VCaP (cell line): ENCODE data around the gene UBE2S.

Experiments used
- H3K27ac ChIP-seq: fragments of 450-650 bp; 2 replicates; pipeline ENCODE4 v1.5.1; 2017
- TF ChIP-seq, protein P1 (sequence below): fragments of 450-650 bp; conservative IDR thresholded peaks from 2 replicates; pipeline ENCODE4 v1.5.1; 2017; ENCODE audit warnings: mild to moderate bottlenecking, moderate library complexity

UBE2S gene

DNA sequence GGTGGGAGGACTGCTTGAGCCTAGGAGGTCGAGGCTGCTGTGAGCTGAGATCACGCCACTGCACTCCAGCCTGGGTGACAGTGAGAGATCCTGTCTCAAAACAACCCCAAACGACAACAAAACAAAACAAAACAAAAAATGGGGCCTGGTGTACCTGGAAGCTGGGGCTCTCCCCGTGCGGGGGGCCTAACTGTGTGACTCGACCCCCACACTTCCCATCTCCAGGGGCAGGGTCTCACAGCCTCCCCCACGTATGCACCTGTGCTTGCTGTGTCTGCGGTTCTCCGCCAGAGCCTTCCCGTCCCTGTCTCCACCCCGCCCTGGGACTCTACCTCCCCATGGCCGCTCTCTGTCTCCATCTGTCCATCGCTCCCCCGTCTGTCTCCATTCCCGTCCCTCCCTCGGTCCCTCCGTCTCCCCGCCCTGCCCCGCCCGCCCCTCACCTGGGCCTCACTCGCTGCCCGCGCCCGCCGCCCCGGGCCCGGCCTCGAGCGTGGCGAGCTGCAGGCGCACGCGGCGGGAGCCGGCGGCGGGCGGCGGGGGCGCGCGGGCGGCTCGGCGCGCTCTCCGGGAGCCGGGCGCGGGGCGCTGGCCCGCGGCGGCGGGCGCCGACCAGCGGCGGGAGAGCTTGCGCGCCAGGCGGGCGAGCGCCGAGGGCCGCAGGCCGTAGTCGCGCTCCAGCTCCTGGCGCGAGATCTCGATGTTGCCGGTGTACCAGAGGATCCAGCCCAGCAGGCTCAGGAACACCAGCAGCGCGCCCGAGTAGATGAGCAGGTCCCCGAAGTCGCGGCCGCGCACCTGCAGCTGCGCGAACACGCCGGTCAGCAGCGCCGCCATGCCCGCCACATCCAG lies 24.1 kb downstream of the UBE2S start:
- TF ChIP-seq, protein P1, sequence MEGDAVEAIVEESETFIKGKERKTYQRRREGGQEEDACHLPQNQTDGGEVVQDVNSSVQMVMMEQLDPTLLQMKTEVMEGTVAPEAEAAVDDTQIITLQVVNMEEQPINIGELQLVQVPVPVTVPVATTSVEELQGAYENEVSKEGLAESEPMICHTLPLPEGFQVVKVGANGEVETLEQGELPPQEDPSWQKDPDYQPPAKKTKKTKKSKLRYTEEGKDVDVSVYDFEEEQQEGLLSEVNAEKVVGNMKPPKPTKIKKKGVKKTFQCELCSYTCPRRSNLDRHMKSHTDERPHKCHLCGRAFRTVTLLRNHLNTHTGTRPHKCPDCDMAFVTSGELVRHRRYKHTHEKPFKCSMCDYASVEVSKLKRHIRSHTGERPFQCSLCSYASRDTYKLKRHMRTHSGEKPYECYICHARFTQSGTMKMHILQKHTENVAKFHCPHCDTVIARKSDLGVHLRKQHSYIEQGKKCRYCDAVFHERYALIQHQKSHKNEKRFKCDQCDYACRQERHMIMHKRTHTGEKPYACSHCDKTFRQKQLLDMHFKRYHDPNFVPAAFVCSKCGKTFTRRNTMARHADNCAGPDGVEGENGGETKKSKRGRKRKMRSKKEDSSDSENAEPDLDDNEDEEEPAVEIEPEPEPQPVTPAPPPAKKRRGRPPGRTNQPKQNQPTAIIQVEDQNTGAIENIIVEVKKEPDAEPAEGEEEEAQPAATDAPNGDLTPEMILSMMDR = peak; percentile 49
- H3K27ac ChIP-seq = peak overlapping the region; percentile 96

DNA sequence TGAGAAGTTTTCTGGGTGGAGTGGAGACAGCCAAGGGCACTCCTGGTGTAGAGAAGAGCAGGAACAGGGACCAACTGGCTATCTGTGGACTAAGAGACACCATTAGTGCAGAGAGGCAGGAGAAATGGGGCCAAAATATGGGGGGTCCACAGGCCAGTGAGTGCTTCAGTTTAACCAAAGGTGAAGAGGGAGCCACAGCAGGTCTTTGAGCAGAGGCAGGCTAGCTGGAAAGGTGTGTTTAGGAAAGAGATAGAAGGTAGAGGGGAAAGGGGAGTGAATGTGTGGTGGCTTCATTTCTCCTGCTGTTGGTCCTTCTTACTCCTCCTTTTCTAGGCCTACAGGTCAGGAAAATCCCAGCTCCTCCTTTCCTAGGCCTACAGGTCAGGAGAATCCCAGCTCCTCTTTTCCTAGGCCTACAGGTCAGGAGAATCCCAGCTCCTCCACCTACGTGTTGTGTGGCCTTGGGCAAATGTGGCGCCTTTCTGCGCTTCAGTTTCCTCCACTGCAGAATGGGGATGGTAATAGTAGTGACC lies 25.0 kb downstream of the UBE2S start:
- peak overlapping the region; percentile 96 for H3K27ac ChIP-seq
- TF ChIP-seq, protein P1 = no peak

DNA sequence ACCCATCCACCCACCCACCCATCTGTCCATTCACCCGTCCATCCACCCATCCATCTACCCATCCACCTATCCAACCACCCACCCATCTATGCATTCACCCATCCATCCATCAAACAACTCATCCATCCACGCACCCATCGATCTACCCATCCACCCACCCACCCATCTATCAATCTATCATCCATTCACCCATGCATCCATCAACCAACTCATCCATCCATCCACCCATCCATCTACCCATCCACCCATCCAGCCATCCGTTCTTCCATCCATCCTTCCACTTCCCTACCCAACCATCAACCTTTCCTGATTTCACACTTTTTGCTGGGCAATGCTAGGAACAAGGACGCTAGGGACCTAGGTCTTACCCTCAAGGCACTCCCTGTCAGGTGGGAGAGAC lies 25.6 kb downstream of the UBE2S start:
- TF ChIP-seq, protein P1 = no peak

DNA sequence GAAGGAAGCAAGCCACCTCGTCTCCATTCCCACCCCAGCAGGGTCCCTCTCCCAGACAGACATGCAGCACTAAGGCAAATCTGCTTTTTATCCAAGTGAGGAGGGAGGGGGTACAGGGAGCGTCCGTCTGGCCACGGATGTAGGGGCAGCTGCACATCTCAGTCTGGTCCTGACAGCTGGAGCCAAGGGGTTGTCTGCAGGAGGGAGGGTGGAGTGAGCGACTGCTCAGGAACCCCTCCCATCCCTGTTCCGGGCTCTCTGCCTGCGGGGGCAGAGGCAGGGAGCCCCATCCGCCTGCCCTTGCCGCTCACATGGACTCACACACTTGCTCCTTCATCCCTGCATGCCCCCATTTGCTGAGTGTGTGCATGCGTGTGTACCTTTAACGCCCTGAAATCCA lies 28.4 kb downstream of the UBE2S start:
- no peak overlapping the region for H3K27ac ChIP-seq
- TF ChIP-seq, protein P1 = no peak

More for the DNA sequence above, 25.6 kb downstream of the UBE2S start:
- no peak overlapping the region for H3K27ac ChIP-seq

DNA sequence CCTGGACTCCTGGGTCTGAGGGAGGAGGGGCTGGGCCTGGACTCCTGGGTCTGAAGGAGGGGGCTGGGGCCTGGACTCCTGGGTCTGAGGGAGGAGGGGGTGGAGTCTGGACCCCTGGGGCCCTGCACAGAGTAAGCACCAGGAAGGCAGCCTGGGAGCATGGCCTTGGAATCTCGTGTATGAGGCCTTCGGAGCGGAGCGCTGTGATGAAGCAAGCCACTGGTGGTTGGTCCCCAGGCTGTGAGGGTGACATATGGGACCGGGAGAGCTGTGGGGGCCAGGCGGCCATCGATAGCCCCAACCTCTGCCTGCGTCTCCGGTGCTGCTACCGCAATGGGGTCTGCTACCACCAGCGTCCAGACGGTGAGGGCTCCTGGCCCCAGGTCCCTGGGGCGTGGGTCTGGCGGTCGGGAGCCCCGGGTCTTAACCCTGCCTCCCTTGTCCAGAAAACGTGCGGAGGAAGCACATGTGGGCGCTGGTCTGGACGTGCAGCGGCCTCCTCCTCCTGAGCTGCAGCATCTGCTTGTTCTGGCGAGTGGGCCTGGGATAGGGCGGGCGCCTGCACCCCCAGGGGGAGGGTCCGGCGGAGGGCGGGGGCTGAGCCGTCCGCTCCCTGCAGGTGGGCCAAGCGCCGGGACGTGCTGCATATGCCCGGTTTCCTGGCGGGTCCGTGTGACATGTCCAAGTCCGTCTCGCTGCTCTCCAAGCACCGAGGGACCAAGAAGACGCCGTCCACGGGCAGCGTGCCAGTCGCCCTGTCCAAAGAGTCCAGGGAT lies 30.0 kb downstream of the UBE2S start:
- H3K27ac ChIP-seq = no peak overlapping the region
- TF ChIP-seq, protein P1 = no peak

DNA sequence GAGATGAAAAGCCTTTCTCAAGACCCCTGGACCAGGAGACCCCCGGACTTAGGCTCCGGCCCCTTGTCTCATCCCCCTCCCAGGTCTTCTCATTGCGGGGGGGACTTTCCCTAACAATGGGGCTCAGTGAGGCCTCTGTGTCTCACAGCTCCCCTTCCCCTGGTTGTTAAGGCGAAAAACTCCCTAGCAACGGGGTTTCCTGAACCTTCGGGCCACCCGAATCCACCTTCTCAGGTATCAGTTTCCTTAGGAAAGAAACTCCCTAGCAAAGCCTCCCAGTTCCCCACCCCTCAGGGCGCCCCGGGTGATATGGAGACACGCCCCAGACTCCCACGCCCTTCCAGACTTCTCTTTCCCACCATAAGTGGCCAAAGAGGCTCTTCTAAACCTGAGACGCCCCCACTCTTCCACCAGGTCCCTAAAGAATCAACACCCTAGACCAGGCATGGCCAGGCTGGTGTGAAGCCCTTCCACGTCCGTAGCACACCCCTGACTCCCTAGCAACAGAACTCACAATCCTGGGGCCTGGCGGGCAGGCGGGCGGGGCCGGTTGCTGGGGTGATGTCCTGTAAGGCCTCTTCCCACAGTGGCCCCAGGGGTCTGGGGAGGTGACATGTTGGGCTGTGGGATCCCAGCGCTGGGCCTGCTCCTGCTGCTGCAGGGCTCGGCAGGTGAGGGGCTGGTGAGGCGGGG lies 31.2 kb downstream of the UBE2S start, which contains the start of gene TMEM190:
TMEM190 (plus strand) TSS at position 586 of the 693 bp plus-strand sequence; CDS start at position 614, 28 bp downstream.
- TF ChIP-seq, protein P1 = no peak
- H3K27ac ChIP-seq = no peak within 1 kb of the TSS
